Neural crest cell (in vitro differentiated cells): ENCODE data around the gene TEX22. TPM values are rescaled to one million over a fixed set of nuclear protein-coding genes. Genes with fewer than 3 reads are reported as not detected.

ENCODE experiments used
- DNase-seq: peaks from one replicate; pipeline ENCODE4 v3.0.0; 2021; ENCODE audit warnings: low read depth, mixed read lengths, low spot score
- H3K27ac Mint-ChIP-seq: one replicate; pipeline ENCODE4 v1.8.0; 2021; ENCODE audit warnings: mild to moderate bottlenecking, mixed read lengths; ENCODE audit not compliant: unreplicated experiment
- H3K27me3 Mint-ChIP-seq: 2 replicates; pipeline ENCODE4 v1.8.0; 2021; ENCODE audit warnings: low read depth, mild to moderate bottlenecking, mixed read lengths
- H3K36me3 Mint-ChIP-seq: 2 replicates; pipeline ENCODE4 v1.8.0; 2021; ENCODE audit warnings: low read depth, mild to moderate bottlenecking, mixed read lengths
- H3K4me1 Mint-ChIP-seq: 2 replicates; pipeline ENCODE4 v1.8.0; 2021; ENCODE audit warnings: mixed read lengths
- H3K4me3 Mint-ChIP-seq: one replicate; pipeline ENCODE4 v1.8.0; 2021; ENCODE audit warnings: mild to moderate bottlenecking, mixed read lengths
- H3K9me3 Mint-ChIP-seq: 2 replicates; pipeline ENCODE4 v1.8.0; 2021; ENCODE audit warnings: mixed read lengths
- CTCF ChIP-seq: fragments of 200-600 bp; sonication (generic); conservative IDR thresholded peaks from 2 replicates; pipeline ENCODE4 v1.5.0; 2021; ENCODE audit warnings: antibody characterized with exemption, mild to moderate bottlenecking
- total RNA-seq: library from RNA; stranded (reverse); gene quantifications from 2 replicates; pipeline ENCODE4 v1.2.1, GENCODE V29; 2021

TEX22 gene
- total RNA-seq, 1 donor from 2014 or later = 5.2 TPM

DNA sequence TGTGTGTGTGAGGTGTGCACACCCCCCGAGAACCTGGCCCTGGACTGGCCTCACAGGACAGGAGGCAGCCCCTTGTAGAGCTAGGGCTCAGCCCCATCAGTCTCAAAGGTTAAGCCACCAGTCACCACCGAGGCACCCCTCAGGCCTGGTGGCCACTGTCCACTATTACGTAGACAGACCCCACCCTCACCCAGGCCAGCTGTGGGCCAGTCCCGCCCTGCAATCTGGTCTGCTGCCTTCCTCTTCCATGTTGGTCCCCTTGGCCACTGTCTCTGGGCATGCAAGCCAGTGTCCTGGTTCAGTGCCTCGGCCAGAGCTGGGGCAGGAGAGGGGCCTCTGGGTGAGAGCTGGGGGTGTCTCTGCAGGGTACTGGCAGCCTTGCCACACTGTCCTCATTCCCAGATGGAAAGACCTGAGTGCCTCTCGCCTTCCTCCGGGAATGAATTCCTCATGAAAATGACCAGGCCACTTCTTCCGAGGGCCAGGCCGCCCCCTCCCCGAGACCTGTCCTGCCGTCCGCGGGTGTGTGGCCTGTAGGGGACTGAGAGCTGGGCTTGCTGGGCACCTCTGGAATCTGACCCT, 897 bp upstream of the TEX22 start:
- H3K4me3 Mint-ChIP-seq = peak overlapping the region; percentile 87
- DNase-seq = no peak
- H3K27me3 Mint-ChIP-seq = no peaks in the 10 kb centered on the region
- peaks cover 8% of the 10 kb centered on the region for H3K4me1 Mint-ChIP-seq
- TF ChIP-seq CTCF = no peak
- H3K9me3 Mint-ChIP-seq = peaks cover 14% of the 10 kb centered on the region
- H3K27ac Mint-ChIP-seq = peak overlapping the region; percentile 92
- H3K36me3 Mint-ChIP-seq = peaks cover 23% of the 10 kb centered on the region

DNA sequence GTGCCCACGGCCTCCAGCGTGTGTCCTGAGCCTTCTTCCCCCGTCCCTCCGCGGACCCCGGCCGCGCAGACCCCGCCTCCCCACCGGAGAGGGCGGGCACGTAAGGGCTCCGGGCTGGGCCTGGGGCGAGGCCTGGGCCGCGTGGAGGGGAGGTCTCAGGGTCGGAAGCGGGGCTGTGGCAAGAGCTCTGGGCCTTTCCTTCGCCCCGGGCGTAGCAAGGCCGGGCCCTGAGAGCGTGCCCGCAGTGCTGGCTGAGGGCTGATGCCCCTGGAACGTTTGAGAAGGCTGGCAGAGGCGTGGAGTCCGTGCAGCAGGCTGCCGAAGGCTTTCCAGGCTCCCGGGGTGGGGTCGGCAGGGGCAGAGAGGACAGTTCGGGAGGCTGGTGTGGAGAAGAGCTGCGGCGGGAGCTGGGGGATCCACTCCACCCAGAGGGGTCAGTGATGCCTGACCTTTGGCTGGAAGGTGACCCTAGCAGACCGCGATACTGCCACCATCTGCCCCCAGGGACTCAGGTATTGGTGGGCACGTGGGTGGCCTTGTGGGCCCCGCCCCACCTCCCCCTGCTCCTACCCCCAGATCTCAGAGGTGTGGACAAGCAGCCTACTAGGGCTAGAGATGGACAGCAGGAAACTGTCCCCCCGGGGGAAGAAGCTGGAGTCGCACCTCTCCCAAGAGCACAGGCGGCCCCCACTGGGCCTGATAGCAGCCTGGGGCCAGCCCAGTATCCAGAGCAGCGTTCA, 558 bp downstream of the TEX22 start:
- H3K9me3 Mint-ChIP-seq = peaks cover 18% of the 10 kb centered on the region
- peaks cover 8% of the 10 kb centered on the region for H3K4me1 Mint-ChIP-seq
- TF ChIP-seq CTCF = no peak
- peaks cover 27% of the 10 kb centered on the region for H3K36me3 Mint-ChIP-seq
- no peak for DNase-seq
- no peaks in the 10 kb centered on the region for H3K27me3 Mint-ChIP-seq
- H3K27ac Mint-ChIP-seq = peak overlapping the region; percentile 71
- peak overlapping the region; percentile 86 for H3K4me3 Mint-ChIP-seq

- Mint-ChIP-seq H3K4me1 (peaks cover 7% of the 10 kb centered on the region), H3K36me3 (peaks cover 32% of the 10 kb centered on the region), H3K27me3 (no peaks in the 10 kb centered on the region), H3K4me3 (peak overlapping the region; percentile 49), H3K27ac (no peak overlapping the region), H3K9me3 (peaks cover 18% of the 10 kb centered on the region)
- no peak for TF ChIP-seq CTCF
- DNase-seq = no peak
Measured at GRCh38 chr14:105399466-105399775, 1.1 kb downstream of the TEX22 start.

DNA sequence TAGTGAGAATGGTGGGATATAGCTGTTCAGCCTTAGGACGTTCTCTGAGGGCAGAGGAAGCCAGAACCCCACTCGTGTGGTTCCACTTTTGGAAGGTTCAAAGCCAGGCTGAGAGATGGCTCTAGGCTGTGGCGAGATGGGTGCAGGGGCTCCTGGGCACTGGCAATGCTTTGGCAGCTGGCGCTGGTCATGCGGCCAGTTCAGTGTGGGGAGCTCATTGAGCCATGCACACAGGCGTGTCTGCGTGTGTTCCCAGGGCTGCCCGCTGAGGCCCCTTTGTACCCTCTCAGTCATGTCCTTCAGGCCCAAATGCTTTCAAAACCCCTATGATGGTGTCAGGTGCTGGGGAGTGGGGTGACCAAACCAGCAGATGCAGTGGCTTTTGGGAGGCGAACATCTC, 1.7 kb downstream of the TEX22 start:
- DNase-seq = no peak
- peak overlapping the region; percentile 71 for H3K4me3 Mint-ChIP-seq
- peaks cover 4% of the 10 kb centered on the region for H3K4me1 Mint-ChIP-seq
- no peaks in the 10 kb centered on the region for H3K27me3 Mint-ChIP-seq
- no peak overlapping the region for H3K27ac Mint-ChIP-seq
- H3K36me3 Mint-ChIP-seq = peaks cover 35% of the 10 kb centered on the region
- H3K9me3 Mint-ChIP-seq = peaks cover 18% of the 10 kb centered on the region
- TF ChIP-seq CTCF = no peak

- peaks cover 39% of the 10 kb centered on the region for H3K36me3 Mint-ChIP-seq
- peak overlapping the region; percentile 71 for H3K4me3 Mint-ChIP-seq
- DNase-seq = no peak
- no peak overlapping the region for H3K27ac Mint-ChIP-seq
- TF ChIP-seq CTCF = no peak
- peaks cover 4% of the 10 kb centered on the region for H3K4me1 Mint-ChIP-seq
- peaks cover 25% of the 10 kb centered on the region for H3K9me3 Mint-ChIP-seq
- no peaks in the 10 kb centered on the region for H3K27me3 Mint-ChIP-seq
Measured at GRCh38 chr14:105401699-105402098, 3.4 kb downstream of the TEX22 start.
